A549 (cell line): ENCODE results near the gene KIAA1755. TPM values are rescaled to one million over a fixed set of nuclear protein-coding genes. Genes with fewer than 3 reads are reported as not detected.

Experiments
- ATAC-seq, 2 experiments: fragments of 200-7000 bp in 1 of 2; fragments of >200 bp in 1 of 2; cut with Nextera tagmentation in 1 of 2; cut with Tn5 transposase in 1 of 2; 3 replicates each; pipeline versions ENCODE4 v1.8.0 to v1.9.1; 2018 to 2020; ENCODE audit warnings: mild to moderate bottlenecking in 1 of 2, moderate library complexity in 1 of 2
- CTCF ChIA-PET: fragments of 300-600 bp; sonication (Branson Sonifier 250); formaldehyde crosslinking; extraction: SDS; loops from one replicate; lab custom pipeline; 2021; ENCODE audit warnings: antibody characterized with exemption, inconsistent platforms; lab: Yijun Ruan, JAX
- POLR2A ChIA-PET: fragments of 350-600 bp; formaldehyde crosslinking; extraction: SDS; loops from one replicate; lab custom pipeline; 2021; ENCODE audit warnings: antibody characterized with exemption, inconsistent platforms; lab: Yijun Ruan, JAX
- DNase-seq, 2 experiments: peaks; one replicate each; pipeline versions ENCODE4 v3.0.0 to v3.0.0-alpha.2; 2011 to 2016; ENCODE audit warnings: low read depth in 1 of 2, low spot score in 1 of 2
- FAIRE-seq: peaks from 2 replicates; lab custom pipeline; 2011; peaks lifted over from hg19 to GRCh38; lab: Jason Lieb, UNC
- H3K27ac ChIP-seq, 2 experiments: fragments of >200 bp; sonication (Bioruptor Twin); formaldehyde crosslinking; 3 replicates each; pipeline ENCODE4 v1.5.1; 2016 to 2017
- H3K4me1 ChIP-seq: fragments of >200 bp; sonication (Bioruptor Twin); formaldehyde crosslinking; 3 replicates; pipeline ENCODE4 v1.6.1; 2016
- H3K4me2 ChIP-seq: fragments of >200 bp; sonication (Bioruptor Twin); formaldehyde crosslinking; 3 replicates; pipeline ENCODE4 v1.6.1; 2016
- H3K4me3 ChIP-seq: fragments of >200 bp; sonication (Bioruptor Twin); formaldehyde crosslinking; 3 replicates; pipeline ENCODE4 v1.5.1; 2016
- H3K9me3 ChIP-seq: fragments of >200 bp; sonication (Bioruptor Twin); formaldehyde crosslinking; 3 replicates; pipeline ENCODE4 v1.6.1; 2016
- BHLHE40 ChIP-seq: IDR thresholded peaks from 2 replicates; pipeline ENCODE4 v1.6.1; 2012; ENCODE audit warnings: low read depth, low read length, inconsistent platforms
- CBX8 ChIP-seq: fragments of 200-600 bp; sonication (generic); IDR thresholded peaks from 2 replicates; pipeline ENCODE4 v1.6.1; 2016
- EHF ChIP-seq: fragments of 250-450 bp; sonication (Bioruptor Pico); IDR thresholded peaks from 2 replicates; pipeline ENCODE4 v1.5.0; 2020; ENCODE audit warnings: mild to moderate bottlenecking
- EHMT2 ChIP-seq: fragments of 200-600 bp; sonication (generic); IDR thresholded peaks from 2 replicates; pipeline ENCODE4 v1.6.1; 2016; ENCODE audit warnings: antibody characterized with exemption, low read depth, mild to moderate bottlenecking, moderate library complexity
- GATA3 ChIP-seq: IDR thresholded peaks from 2 replicates; pipeline ENCODE4 v1.6.1; 2012; ENCODE audit warnings: borderline replicate concordance
- HDAC2 ChIP-seq: fragments of 200-600 bp; sonication (generic); IDR thresholded peaks from 2 replicates; pipeline ENCODE4 v1.6.1; 2016
- HOXA7 ChIP-seq: fragments of 250-450 bp; sonication (Bioruptor Pico); IDR thresholded peaks from 2 replicates; pipeline ENCODE4 v1.5.0; 2020; ENCODE audit warnings: mild to moderate bottlenecking, moderate library complexity
- JUN ChIP-seq, 2 experiments: fragments of >200 bp; sonication (Bioruptor Twin); formaldehyde crosslinking; IDR thresholded peaks; 2 replicates in 1 of 2; 3 replicates in 1 of 2; pipeline ENCODE4 v1.6.1; 2016 to 2017
- JUNB ChIP-seq: fragments of >200 bp; sonication (Bioruptor Twin); formaldehyde crosslinking; IDR thresholded peaks from 2 replicates; pipeline ENCODE4 v1.6.1; 2016
- KDM1A ChIP-seq: fragments of 200-600 bp; sonication (generic); IDR thresholded peaks from 2 replicates; pipeline ENCODE4 v1.6.1; 2016; ENCODE audit warnings: low read depth, mild to moderate bottlenecking
- KDM5A ChIP-seq: fragments of 200-600 bp; sonication (generic); IDR thresholded peaks from 2 replicates; pipeline ENCODE4 v1.6.1; 2016; ENCODE audit warnings: antibody characterized with exemption, mild to moderate bottlenecking
- MYC ChIP-seq: IDR thresholded peaks from 2 replicates; pipeline ENCODE4 v1.6.1; 2012; ENCODE audit warnings: mild to moderate bottlenecking, inconsistent platforms, low read length, improper control_type of control experiment, borderline replicate concordance
- NFE2L2 ChIP-seq: fragments of 150-350 bp; conservative IDR thresholded peaks from 2 replicates; pipeline ENCODE4 v1.6.1; 2014; ENCODE audit warnings: low read length
- POLR2A ChIP-seq: IDR thresholded peaks from 2 replicates; pipeline ENCODE4 v1.6.1; 2012; ENCODE audit warnings: mild to moderate bottlenecking, low read length
- RAD21 ChIP-seq, 2 experiments: fragments of >200 bp in 1 of 2; sonication (Bioruptor Twin) in 1 of 2; formaldehyde crosslinking in 1 of 2; IDR thresholded peaks in 1 of 2; conservative IDR thresholded peaks in 1 of 2; 2 replicates in 1 of 2; 3 replicates in 1 of 2; pipeline ENCODE4 v1.6.1; 2012 to 2018; ENCODE audit warnings: inconsistent platforms in 1 of 2
- RCOR1 ChIP-seq: fragments of 150-350 bp; IDR thresholded peaks from 2 replicates; pipeline ENCODE4 v1.6.1; 2014; ENCODE audit warnings: antibody characterized with exemption, low read length, low read depth
- RFX5 ChIP-seq: fragments of 450-650 bp; IDR thresholded peaks from 2 replicates; pipeline ENCODE4 v1.7.1; 2014; ENCODE audit warnings: antibody characterized with exemption, mild to moderate bottlenecking, moderate library complexity
- RNF2 ChIP-seq: fragments of 200-600 bp; sonication (generic); IDR thresholded peaks from 2 replicates; pipeline ENCODE4 v1.6.1; 2016; ENCODE audit warnings: low read depth, mild to moderate bottlenecking, antibody characterized with exemption, moderate library complexity, borderline replicate concordance
- SMC3 ChIP-seq: fragments of >200 bp; sonication (Bioruptor Twin); formaldehyde crosslinking; IDR thresholded peaks from 3 replicates; pipeline ENCODE4 v1.6.1; 2018; ENCODE audit warnings: inconsistent platforms
- ZFP36 ChIP-seq: fragments of 450-650 bp; IDR thresholded peaks from 2 replicates; pipeline ENCODE4 v1.6.1; 2014; ENCODE audit warnings: borderline replicate concordance; ENCODE audit not compliant: partially characterized antibody
- ZSCAN20 ChIP-seq: fragments of 250-450 bp; sonication (Bioruptor Pico); IDR thresholded peaks from 2 replicates; pipeline ENCODE4 v1.8.0; 2022; ENCODE audit warnings: mild to moderate bottlenecking, moderate library complexity
- WGBS: methylation state at CpG from one replicate; pipeline ENCODE4 v1.1.6; 2017; ENCODE audit errors: missing lambda C conversion rate; 5-methylcytosine and 5-hydroxymethylcytosine counted together
- polyA plus RNA-seq, 4 experiments: library from polyadenylated mRNA; depleted of rRNA in 3 of 4; stranded (reverse); fragments of >200 nt; fragmentation: RNase III in 1 of 4; extraction: RNeasy Plus Mini Kit Qiagen cat#74134 plus additional on column Dnase treatment in 1 of 4; gene quantifications; 2 replicates in 3 of 4; 3 replicates in 1 of 4; pipeline ENCODE4 v1.2.3, GENCODE V29; 2011 to 2017
- TF ChIP-seq, protein P1 (sequence below): fragments of >200 bp; sonication (Bioruptor Twin); formaldehyde crosslinking; IDR thresholded peaks from 3 replicates; pipeline ENCODE4 v1.5.1; 2016

The KIAA1755 gene
- polyA plus RNA-seq, 2 of the 4 experiments (the other 2 are of a cell fraction): 0.04 to 0.21 TPM

GRCh38 chr20:38221119-38221589 is 39.4 kb downstream of the KIAA1755 start:
- ChIA-PET POLR2A (interaction anchor here (0.5 to 1.4 kb wide), 5 partner anchors 48 to 313 kb away, joined by 3 to 13 read pairs (median 5); no protein-coding TSS in a partner anchor), CTCF (interaction anchor here (0.5 to 23.9 kb wide), 82 partner anchors 11 to 1020 kb away, joined by 3 to 818 read pairs (median 6); partner anchors contain the start of genes BPI, RPRD1B, SNHG17 and TGM2)
- peak; percentile 72 to 81 for ATAC-seq
- Histone ChIP-seq H3K4me3 (no peak overlapping the region), H3K9me3 (no peaks in the 10 kb centered on the region), H3K27ac (peak overlapping the region; percentile 90 to 98), H3K4me2 (peak overlapping the region; percentile 46), H3K4me1 (peaks cover 51% of the 10 kb centered on the region)
- DNase-seq: peak; percentile 73 to 91
- WGBS: 11% methylated on average over 11 of the region's 11 CpGs
- no peak for FAIRE-seq
- peak in 1 of 2 experiments; percentile 13; a peak in 1 of 5 replicates for TF ChIP-seq JUN (IDR thresholded peaks at IDR 0.05)
- peak; percentile 97 to 99 for TF ChIP-seq RAD21 (conservative IDR thresholded peaks at IDR 0.05 in 1 of 2, IDR thresholded peaks at IDR 0.05 in 1 of 2)
- TF ChIP-seq RFX5: no peak
- no peak for TF ChIP-seq HOXA7 (CRISPR knock-in tag)
- TF ChIP-seq MYC: no peak
- peak; percentile 98 for TF ChIP-seq SMC3
- TF ChIP-seq JUNB: no peak
- no peak for TF ChIP-seq GATA3
- TF ChIP-seq POLR2A: no peak
- no peak for TF ChIP-seq ZFP36
- no peak for TF ChIP-seq CBX8
- no peak for TF ChIP-seq HDAC2
- TF ChIP-seq, protein P1, sequence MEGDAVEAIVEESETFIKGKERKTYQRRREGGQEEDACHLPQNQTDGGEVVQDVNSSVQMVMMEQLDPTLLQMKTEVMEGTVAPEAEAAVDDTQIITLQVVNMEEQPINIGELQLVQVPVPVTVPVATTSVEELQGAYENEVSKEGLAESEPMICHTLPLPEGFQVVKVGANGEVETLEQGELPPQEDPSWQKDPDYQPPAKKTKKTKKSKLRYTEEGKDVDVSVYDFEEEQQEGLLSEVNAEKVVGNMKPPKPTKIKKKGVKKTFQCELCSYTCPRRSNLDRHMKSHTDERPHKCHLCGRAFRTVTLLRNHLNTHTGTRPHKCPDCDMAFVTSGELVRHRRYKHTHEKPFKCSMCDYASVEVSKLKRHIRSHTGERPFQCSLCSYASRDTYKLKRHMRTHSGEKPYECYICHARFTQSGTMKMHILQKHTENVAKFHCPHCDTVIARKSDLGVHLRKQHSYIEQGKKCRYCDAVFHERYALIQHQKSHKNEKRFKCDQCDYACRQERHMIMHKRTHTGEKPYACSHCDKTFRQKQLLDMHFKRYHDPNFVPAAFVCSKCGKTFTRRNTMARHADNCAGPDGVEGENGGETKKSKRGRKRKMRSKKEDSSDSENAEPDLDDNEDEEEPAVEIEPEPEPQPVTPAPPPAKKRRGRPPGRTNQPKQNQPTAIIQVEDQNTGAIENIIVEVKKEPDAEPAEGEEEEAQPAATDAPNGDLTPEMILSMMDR: peak; percentile 94
- TF ChIP-seq ZSCAN20 (CRISPR knock-in tag): no peak
- TF ChIP-seq KDM5A: no peak
- no peak for TF ChIP-seq RNF2
- no peak for TF ChIP-seq EHMT2

DNA sequence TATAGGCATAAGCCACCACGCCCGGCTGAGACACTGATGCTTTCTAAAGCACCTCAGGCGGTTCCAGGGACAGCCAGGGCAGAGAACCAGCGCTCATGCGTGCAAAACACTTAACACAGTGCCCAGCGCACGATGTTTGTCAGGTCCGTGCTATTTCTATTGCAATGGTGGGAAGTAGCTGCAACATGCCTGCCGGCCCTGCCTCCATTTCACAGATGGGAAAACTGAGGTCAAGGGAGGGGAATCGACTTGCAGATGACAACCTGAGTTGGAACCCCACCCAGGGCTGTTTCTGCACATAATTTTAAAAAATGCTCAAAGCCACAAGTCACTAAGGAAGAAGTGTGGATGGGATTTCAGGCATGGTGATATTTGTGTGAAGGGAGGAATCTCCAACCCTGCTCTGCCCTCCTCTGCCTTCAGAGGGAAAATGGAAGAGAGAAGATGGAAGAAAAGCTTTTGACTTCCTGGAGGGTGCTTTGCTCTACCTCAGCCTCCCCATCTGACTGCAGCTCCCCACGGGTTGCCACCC is 39.9 kb downstream of the KIAA1755 start:
- no peak for TF ChIP-seq RCOR1
- no peak for TF ChIP-seq EHF (CRISPR knock-in tag)
- TF ChIP-seq KDM1A: no peak
- peak; percentile 59; the same call in 1 of the 2 replicates for TF ChIP-seq HDAC2
- peak in 1 of 2 experiments; percentile 47; a peak in 1 of 5 replicates for TF ChIP-seq JUN (IDR thresholded peaks at IDR 0.05)
- no peak for TF ChIP-seq NFE2L2
- TF ChIP-seq ZFP36: no peak
- TF ChIP-seq ZSCAN20 (CRISPR knock-in tag): no peak
- no peak for TF ChIP-seq BHLHE40
- FAIRE-seq (no peak), ATAC-seq (peak in 1 of 2 experiments; percentile 1; a peak in 1 of 6 replicates), DNase-seq (no peak)
- CTCF ChIA-PET: interaction anchor here (0.5 to 23.9 kb wide), 73 partner anchors 11 to 1019 kb away, joined by 3 to 818 read pairs (median 6); partner anchors contain the start of genes BPI, RPRD1B, SNHG17 and TGM2
- H3K9me3 ChIP-seq: no peaks in the 10 kb centered on the region
- 56% methylated on average over 10 of the region's 11 CpGs for WGBS
- no peak overlapping the region for H3K4me3 ChIP-seq
- POLR2A ChIA-PET: interaction anchor here (0.7 to 1.4 kb wide), 4 partner anchors 48 to 313 kb away, joined by 3 to 13 read pairs (median 4); no protein-coding TSS in a partner anchor
- H3K4me1 ChIP-seq: peaks cover 51% of the 10 kb centered on the region
- H3K27ac ChIP-seq: peak overlapping the region; percentile 90 to 98
- H3K4me2 ChIP-seq: peak overlapping the region; percentile 46
